Measurements from ENCODE around the gene TAS1R3. TPM values are rescaled to one million over a fixed set of nuclear protein-coding genes. Genes with fewer than 3 reads are reported as not detected.

TAS1R3 gene
- total and polyA plus RNA-seq, 10 of the 15 experiments (the other 5 are each of a cell fraction or from before 2014, with no cell fraction given), result 0.04 to 0.51 (median 0.08) TPM; not detected in 3

DNA sequence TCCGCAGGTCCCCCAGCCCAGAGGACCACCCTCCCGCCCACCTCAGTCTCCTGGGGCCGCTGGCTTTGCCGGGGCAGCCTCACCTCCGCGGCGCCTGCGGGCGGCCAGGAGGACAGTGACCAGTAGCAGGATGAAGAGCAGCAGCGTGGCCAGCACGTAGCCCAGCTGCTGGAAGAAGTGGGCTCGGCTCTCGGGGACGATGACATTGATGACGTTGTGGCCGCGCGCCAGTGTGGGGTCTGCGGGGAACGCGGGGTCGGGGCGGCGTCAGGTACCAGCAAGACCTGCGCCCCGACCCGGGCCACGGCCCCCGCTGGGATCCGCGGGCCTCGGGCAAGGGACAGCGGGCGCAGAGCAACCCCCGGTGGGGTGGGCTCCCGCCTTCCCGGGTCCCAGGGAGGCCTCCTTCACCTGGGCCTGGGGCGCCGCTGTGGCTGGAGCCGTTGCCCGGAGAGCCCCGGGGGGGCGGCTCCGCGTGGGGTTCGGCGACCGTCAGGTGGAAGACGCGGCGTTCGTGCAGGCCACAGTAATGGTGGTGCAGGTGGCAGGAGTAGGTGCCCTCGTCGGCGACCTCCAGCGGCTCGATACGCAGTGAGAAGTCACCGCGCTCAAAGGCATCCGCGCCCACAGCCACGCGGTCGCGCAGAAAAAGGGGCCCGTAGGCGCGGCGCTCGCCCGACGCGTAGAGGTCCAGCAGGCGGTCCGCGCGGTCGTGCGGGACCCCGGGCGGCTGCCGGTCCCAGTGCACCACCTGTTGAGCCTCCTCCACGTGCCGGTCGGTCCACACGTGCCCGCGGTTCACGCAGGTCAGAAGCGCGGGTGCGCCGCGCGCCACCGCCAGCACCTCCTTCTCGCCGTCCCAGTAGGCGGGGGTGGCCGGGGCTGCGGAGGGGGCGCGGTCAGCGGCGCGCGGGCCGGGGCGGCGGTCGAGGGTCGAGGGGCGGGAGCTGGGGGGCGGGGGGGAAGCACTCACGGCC lies 23.5 kb downstream of the TAS1R3 start:
- DNase-seq (ENCODE audit: low read depth, low spot score) (no peak), FAIRE-seq (no peak), ATAC-seq (no peak)
- Histone ChIP-seq H3K27me3 (replicated peaks in 1 of 2; ENCODE audit: control insufficient read depth in 2 of 2, insufficient read depth in 2 of 2, low read length in 1 of 2) (peaks cover 0 to 3% of the 10 kb centered on the region in 2 experiments; a peak in 2 of 4 replicates), H4K20me1 (ENCODE audit: control insufficient read depth, insufficient read depth) (no peaks in the 10 kb centered on the region), H3K9me3 (replicated peaks; ENCODE audit: control insufficient read depth, insufficient read depth, low read length) (no peaks in the 10 kb centered on the region), H3K4me3 (no peak overlapping the region), H3K36me3 (ENCODE audit: control insufficient read depth in 2 of 2, insufficient read depth in 2 of 2, low read length in 1 of 2) (no peaks in the 10 kb centered on the region), H3K4me2 (ENCODE audit: control insufficient read depth, insufficient read depth) (no peak overlapping the region), H3K27ac (ENCODE audit: control insufficient read depth, insufficient read depth) (no peak overlapping the region), H3K4me1 (ENCODE audit: control insufficient read depth, insufficient read depth, low read length) (peaks cover 5% of the 10 kb centered on the region), H3K79me2 (ENCODE audit: control insufficient read depth, insufficient read depth, low read length) (no peaks in the 10 kb centered on the region), H3K9ac (ENCODE audit: control insufficient read depth, insufficient read depth, low read length) (no peak overlapping the region), H2AFZ (ENCODE audit: control insufficient read depth, low read depth, low read length) (no peak overlapping the region)
- 55% methylated on average over 78 of the region's 116 CpGs for WGBS (ENCODE audit: insufficient coverage, insufficient replicate concordance, low lambda C conversion rate, missing lambda C conversion rate)
- no TSS peak for BruUV-seq (replicated peaks)
- no peak for TF ChIP-seq CBX3 (IDR thresholded peaks at IDR 0.05; ENCODE audit: borderline replicate concordance, low read depth)
- peak in 1 of 2 experiments; percentile 72; a peak in 2 of 4 replicates for TF ChIP-seq BHLHE40 (IDR thresholded peaks at IDR 0.05; ENCODE audit: borderline replicate concordance in 1 of 2, low read depth in 2 of 2, low read length in 1 of 2)
- TF ChIP-seq SUZ12 (IDR thresholded peaks at IDR 0.05; ENCODE audit: unreplicated experiment), result peak; percentile 62
- RAD21 ChIA-PET (ENCODE audit: unreplicated experiment), result no interaction called here
- SMC1A ChIA-PET (ENCODE audit: uncharacterized antibody, unreplicated experiment), result no interaction called here
- POLR2A ChIA-PET, result no interaction called here
- CTCF ChIA-PET, result no interaction called here
- in situ Hi-C loops (cut with MboI) (no loop called here), intact Hi-C loops (cut with micrococcal nuclease; ENCODE audit: unreplicated experiment) (no loop called here)

DNA sequence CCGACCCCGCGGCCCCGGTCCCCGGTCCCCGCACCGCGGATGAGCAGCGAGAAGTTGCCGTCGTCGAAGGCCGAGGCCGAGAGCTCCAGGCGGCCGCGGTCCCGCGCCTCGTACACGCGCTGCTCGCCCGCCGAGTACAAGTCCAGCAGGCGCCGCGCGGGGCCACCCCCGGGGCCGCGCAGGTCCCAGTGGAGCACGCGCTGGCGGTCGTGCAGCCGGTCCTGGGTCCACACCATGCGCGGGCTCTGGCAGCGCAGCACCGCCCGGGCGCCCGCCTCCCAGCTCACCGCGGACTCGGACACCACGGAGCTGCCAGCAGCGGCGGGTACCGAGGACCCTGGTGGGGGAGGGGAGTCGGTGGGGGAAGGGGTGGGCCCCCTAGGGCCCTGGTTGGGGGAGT lies 24.3 kb downstream of the TAS1R3 start:
- H2AFZ ChIP-seq (ENCODE audit: control insufficient read depth, low read depth, low read length), result no peak overlapping the region
- ChIA-PET CTCF (no interaction called here), RAD21 (ENCODE audit: unreplicated experiment) (no interaction called here), SMC1A (ENCODE audit: uncharacterized antibody, unreplicated experiment) (no interaction called here), POLR2A (no interaction called here)
- peak; percentile 54 for TF ChIP-seq SUZ12 (IDR thresholded peaks at IDR 0.05; ENCODE audit: unreplicated experiment)
- TF ChIP-seq BACH1 (IDR thresholded peaks at IDR 0.05; ENCODE audit: borderline replicate concordance), result no peak
- TF ChIP-seq CBX3 (IDR thresholded peaks at IDR 0.05; ENCODE audit: borderline replicate concordance, low read depth), result no peak
- TF ChIP-seq, protein P1, sequence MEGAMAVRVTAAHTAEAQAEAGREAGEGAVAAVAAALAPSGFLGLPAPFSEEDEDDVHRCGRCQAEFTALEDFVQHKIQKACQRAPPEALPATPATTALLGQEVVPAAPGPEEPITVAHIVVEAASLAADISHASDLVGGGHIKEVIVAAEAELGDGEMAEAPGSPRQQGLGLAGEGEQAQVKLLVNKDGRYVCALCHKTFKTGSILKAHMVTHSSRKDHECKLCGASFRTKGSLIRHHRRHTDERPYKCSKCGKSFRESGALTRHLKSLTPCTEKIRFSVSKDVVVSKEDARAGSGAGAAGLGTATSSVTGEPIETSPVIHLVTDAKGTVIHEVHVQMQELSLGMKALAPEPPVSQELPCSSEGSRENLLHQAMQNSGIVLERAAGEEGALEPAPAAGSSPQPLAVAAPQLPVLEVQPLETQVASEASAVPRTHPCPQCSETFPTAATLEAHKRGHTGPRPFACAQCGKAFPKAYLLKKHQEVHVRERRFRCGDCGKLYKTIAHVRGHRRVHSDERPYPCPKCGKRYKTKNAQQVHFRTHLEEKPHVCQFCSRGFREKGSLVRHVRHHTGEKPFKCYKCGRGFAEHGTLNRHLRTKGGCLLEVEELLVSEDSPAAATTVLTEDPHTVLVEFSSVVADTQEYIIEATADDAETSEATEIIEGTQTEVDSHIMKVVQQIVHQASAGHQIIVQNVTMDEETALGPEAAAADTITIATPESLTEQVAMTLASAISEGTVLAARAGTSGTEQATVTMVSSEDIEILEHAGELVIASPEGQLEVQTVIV (IDR thresholded peaks at IDR 0.05; ENCODE audit: borderline replicate concordance, partially characterized antibody), result no peak
- no peaks in the 10 kb centered on the region for H4K20me1 ChIP-seq (ENCODE audit: control insufficient read depth, insufficient read depth)
- no peak overlapping the region for H3K4me2 ChIP-seq (ENCODE audit: control insufficient read depth, insufficient read depth)
- DNase-seq (ENCODE audit: low read depth, low spot score), result no peak
- WGBS (ENCODE audit: insufficient coverage, insufficient replicate concordance, low lambda C conversion rate, missing lambda C conversion rate), result 27% methylated on average over 13 of the region's 52 CpGs
- no peak overlapping the region for H3K4me3 ChIP-seq
- H3K27ac ChIP-seq (ENCODE audit: control insufficient read depth, insufficient read depth), result no peak overlapping the region
- H3K36me3 ChIP-seq (ENCODE audit: control insufficient read depth in 2 of 2, insufficient read depth in 2 of 2, low read length in 1 of 2), result no peaks in the 10 kb centered on the region
- no peaks in the 10 kb centered on the region for H3K79me2 ChIP-seq (ENCODE audit: control insufficient read depth, insufficient read depth, low read length)
- H3K9me3 ChIP-seq (replicated peaks; ENCODE audit: control insufficient read depth, insufficient read depth, low read length), result no peaks in the 10 kb centered on the region
- in situ Hi-C loops (cut with MboI), result no loop called here
- BruUV-seq (replicated peaks), result no TSS peak
- ATAC-seq, result no peak
- H3K4me1 ChIP-seq (ENCODE audit: control insufficient read depth, insufficient read depth, low read length), result peaks cover 5% of the 10 kb centered on the region
- no peak for FAIRE-seq
- intact Hi-C loops (cut with micrococcal nuclease; ENCODE audit: unreplicated experiment), result no loop called here
- no peak overlapping the region for H3K9ac ChIP-seq (ENCODE audit: control insufficient read depth, insufficient read depth, low read length)
- H3K27me3 ChIP-seq (replicated peaks in 1 of 2; ENCODE audit: control insufficient read depth in 2 of 2, insufficient read depth in 2 of 2, low read length in 1 of 2), result peaks cover 0 to 3% of the 10 kb centered on the region in 2 experiments; a peak in 2 of 4 replicates

Measured in GM12878 (cell line).